Stimulated activated CD4-positive, alpha-beta T cell treated with anti-CD3 and anti-CD28 coated beads, Interleukin-15, amount 100 ng/mL, for 24 hours (primary cell): ENCODE data around the gene BTNL3.
"Not testable (repeated sequence)": the region's sequence is repeated elsewhere in the genome, so short reads cannot be mapped to it uniquely, and the experiment has no call there.

ENCODE experiments used
- DNase-seq: peaks from one replicate; pipeline ENCODE4 v3.0.0-alpha.2; 2020

Gene BTNL3

GRCh38 chr5:180988592-180988991, at the start of gene BTNL3:
TSS of gene BTNL3 (plus strand) at chr5:180988846. CDS start at chr5:180989029, 183 bp downstream.
- no peak for DNase-seq

- no peak for DNase-seq
Measured at GRCh38 chr5:180950291-180950949, 38.2 kb upstream of the BTNL3 start.

GRCh38 chr5:180959661-180960060, 29.0 kb upstream of the BTNL3 start:
- DNase-seq = no peak

- DNase-seq = no peak
Measured at GRCh38 chr5:180960209-180960608, 28.4 kb upstream of the BTNL3 start.

- DNase-seq = no peak
Measured at GRCh38 chr5:180969406-180969805, 19.2 kb upstream of the BTNL3 start.

GRCh38 chr5:180970336-180970735, 18.3 kb upstream of the BTNL3 start:
- no peak for DNase-seq

- no peak for DNase-seq
Measured at GRCh38 chr5:180970875-180971274, 17.8 kb upstream of the BTNL3 start.

- DNase-seq = no peak
Measured at GRCh38 chr5:180974612-180975315, 13.9 kb upstream of the BTNL3 start.

- no peak for DNase-seq
Measured at GRCh38 chr5:180975338-180975737, 13.3 kb upstream of the BTNL3 start.

GRCh38 chr5:180976518-180976917, 12.1 kb upstream of the BTNL3 start:
- no peak for DNase-seq

- DNase-seq = no peak
Measured at GRCh38 chr5:180977852-180978251, 10.8 kb upstream of the BTNL3 start.

GRCh38 chr5:180982008-180982741, 6.5 kb upstream of the BTNL3 start:
- no peak for DNase-seq

- DNase-seq = no peak
Measured at GRCh38 chr5:180988016-180988415, 630 bp upstream of the BTNL3 start.

GRCh38 chr5:180990086-180990881, 1.6 kb downstream of the BTNL3 start:
- no peak for DNase-seq

- no peak for DNase-seq
Measured at GRCh38 chr5:180990882-180991242, 2.2 kb downstream of the BTNL3 start.

GRCh38 chr5:181001947-181002346, 13.3 kb downstream of the BTNL3 start:
- DNase-seq = no peak

GRCh38 chr5:181005791-181006190, 17.1 kb downstream of the BTNL3 start:
- no peak for DNase-seq

- DNase-seq = no peak
Measured at GRCh38 chr5:181008136-181008535, 19.5 kb downstream of the BTNL3 start.

- DNase-seq = not testable (repeated sequence)
Measured at GRCh38 chr5:181010018-181010417, 21.4 kb downstream of the BTNL3 start.

GRCh38 chr5:181014654-181015053, 26.0 kb downstream of the BTNL3 start:
- not testable (repeated sequence) for DNase-seq

GRCh38 chr5:181017448-181017847, 28.8 kb downstream of the BTNL3 start:
- not testable (repeated sequence) for DNase-seq

GRCh38 chr5:181020688-181021087, 32.0 kb downstream of the BTNL3 start:
- no peak for DNase-seq
